Activated naive CD8-positive, alpha-beta T cell treated with anti-CD3 and anti-CD28 coated beads, Interleukin-2, amount 10 ng/mL, durations not matched to agents 7 days and 5 days (primary cell): Measurements from ENCODE around the gene DHRS11. TPM values are rescaled to one million over a fixed set of nuclear protein-coding genes. Genes with fewer than 3 reads are reported as not detected.

Experiments used
- total RNA-seq, 2 experiments: library from RNA; stranded (reverse); gene quantifications; one replicate each; pipeline ENCODE4 v1.2.3, GENCODE V29; 2021

The DHRS11 gene
- total RNA-seq, 2 experiments from 2014 or later = 4.7 to 4.8 TPM

Other genes starting within 250 kb of the DHRS11 start
- 1 to 10 TPM in 1 of 2 experiments, not detected in 1; 2.6 TPM for gene TBC1D3H, start 203.4 kb upstream of the DHRS11 start, total RNA-seq
- 10 to 100 TPM; 48.4 to 48.8 TPM for gene ZNHIT3, start 105.2 kb upstream of the DHRS11 start, total RNA-seq
- 100 to 1,000 TPM; 113 to 117 TPM for gene MYO19, start 57.0 kb upstream of the DHRS11 start, total RNA-seq
- 10 to 100 TPM in 1 of 2 experiments, 1 to 10 TPM in 1; 8.6 to 11.1 TPM for gene PIGW, start 56.9 kb upstream of the DHRS11 start, total RNA-seq
- 100 to 1,000 TPM; 134 to 136 TPM for gene GGNBP2, start 47.0 kb upstream of the DHRS11 start, total RNA-seq
- gene MRM1, start 9.7 kb downstream of the DHRS11 start, total RNA-seq = 1 to 10 TPM; 9.0 to 9.4 TPM